Measurements from ENCODE around the gene FGF14.

FGF14 gene

GRCh38 chr13:101828119-101828518 is 573.7 kb downstream of the FGF14 start:
- no peak for DNase-seq (ENCODE audit: extremely low read depth in 1 of 2, low read depth in 1 of 2)

DNA sequence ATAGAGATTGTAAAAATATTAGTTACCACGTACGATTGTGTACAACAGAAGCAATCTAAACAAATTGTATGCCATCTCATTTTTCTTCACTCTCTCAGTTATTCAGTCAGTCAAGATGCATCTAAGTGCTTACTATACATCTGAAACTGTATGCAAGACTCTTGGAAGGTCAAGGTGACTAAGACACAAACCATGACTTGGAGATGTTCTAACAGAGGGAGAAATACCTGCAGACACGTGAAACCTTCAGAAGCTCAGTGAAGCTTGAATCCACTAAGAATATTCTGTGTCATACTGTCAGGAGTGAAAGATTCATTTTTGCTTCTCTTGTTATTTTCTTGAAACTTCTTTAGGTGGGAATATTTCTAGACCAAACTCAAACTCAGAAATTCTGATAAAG is 584.0 kb downstream of the FGF14 start:
- DNase-seq (ENCODE audit: extremely low read depth in 1 of 2, low read depth in 1 of 2) = no peak

- DNase-seq (ENCODE audit: extremely low read depth in 1 of 2, low read depth in 1 of 2) = no peak
These were observed 590.0 kb downstream of the FGF14 start for GRCh38 chr13:101811881-101812280.

DNA sequence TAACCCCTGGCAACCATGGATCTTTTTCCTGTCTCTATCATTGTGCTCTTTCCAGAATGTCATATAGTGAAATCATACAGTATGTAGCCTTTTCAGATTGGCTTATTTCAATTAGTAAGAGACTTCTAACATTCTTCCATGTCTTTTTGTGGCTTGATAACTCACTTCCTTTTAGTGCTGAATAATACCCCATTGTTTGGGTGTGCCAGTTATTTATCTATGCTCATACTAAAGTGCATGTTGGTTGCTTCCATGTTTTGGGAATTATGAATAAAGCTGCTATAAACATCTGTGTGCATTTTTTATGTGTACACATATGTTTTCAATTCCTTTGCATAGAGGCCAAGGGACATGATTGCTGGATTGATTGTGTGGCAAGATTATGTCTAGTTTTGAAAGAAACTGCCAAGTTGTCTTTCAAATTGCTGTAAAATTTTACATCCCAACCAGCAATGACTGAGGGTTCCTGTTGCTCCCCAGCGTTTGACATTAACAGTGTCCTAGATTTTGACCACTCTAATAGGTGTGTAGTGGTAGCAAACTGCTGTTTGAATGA is 590.5 kb downstream of the FGF14 start:
- no peak for DNase-seq (ENCODE audit: extremely low read depth in 1 of 2, low read depth in 1 of 2)

GRCh38 chr13:101799196-101799595 is 602.7 kb downstream of the FGF14 start:
- no peak for DNase-seq (ENCODE audit: extremely low read depth in 1 of 2, low read depth in 1 of 2)

- DNase-seq (ENCODE audit: extremely low read depth in 1 of 2, low read depth in 1 of 2) = no peak
These were observed 603.4 kb downstream of the FGF14 start for GRCh38 chr13:101798437-101798836.

DNA sequence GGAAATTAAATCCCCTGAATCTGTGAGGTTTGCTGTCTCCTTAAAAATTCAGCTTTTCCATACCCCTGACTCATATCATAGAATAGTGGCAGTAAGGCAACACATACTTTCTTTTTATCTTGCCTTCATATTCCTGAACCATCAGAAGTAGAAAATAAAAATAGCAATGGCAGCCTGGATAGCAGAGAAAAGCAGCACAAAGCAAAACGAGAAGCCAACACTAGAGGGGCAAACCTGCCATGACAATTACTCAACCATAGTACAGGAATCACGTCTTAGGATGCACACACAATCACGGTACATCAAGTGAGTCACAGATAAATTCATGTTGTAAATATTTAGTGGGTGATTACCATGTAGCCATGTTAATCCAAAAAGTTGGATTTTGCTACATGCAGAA is 606.4 kb downstream of the FGF14 start:
- DNase-seq (ENCODE audit: extremely low read depth in 1 of 2, low read depth in 1 of 2) = no peak

GRCh38 chr13:101795025-101795424 is 606.8 kb downstream of the FGF14 start:
- no peak for DNase-seq (ENCODE audit: extremely low read depth in 1 of 2, low read depth in 1 of 2)

- DNase-seq (ENCODE audit: extremely low read depth in 1 of 2, low read depth in 1 of 2) = no peak
These were observed 609.7 kb downstream of the FGF14 start for GRCh38 chr13:101792189-101792588.

GRCh38 chr13:101785858-101786257 is 616.0 kb downstream of the FGF14 start:
- no peak for DNase-seq (ENCODE audit: extremely low read depth in 1 of 2, low read depth in 1 of 2)

GRCh38 chr13:101784313-101784712 is 617.5 kb downstream of the FGF14 start:
- DNase-seq (ENCODE audit: extremely low read depth in 1 of 2, low read depth in 1 of 2) = no peak

DNA sequence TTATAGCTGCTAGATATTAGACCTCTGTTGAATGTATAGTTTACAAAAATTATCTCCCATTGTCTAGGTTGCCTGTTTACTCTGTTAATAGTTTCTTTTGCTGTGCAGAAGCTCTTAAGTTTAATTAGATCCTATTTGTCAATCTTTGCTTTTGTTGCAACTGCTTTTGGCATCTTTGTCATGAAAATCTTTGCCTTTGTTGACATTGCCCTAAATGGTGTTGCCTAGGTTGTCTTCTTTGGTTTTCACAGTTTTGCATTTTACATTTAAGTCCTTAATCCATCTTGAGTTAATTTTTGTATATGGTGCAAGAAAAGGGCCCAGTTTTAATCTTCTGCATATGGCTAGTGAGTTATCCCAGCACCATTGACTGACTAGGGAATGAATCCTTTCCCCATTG is 618.3 kb downstream of the FGF14 start:
- DNase-seq (ENCODE audit: extremely low read depth in 1 of 2, low read depth in 1 of 2) = no peak

- DNase-seq (ENCODE audit: extremely low read depth in 1 of 2, low read depth in 1 of 2) = no peak
These were observed 621.6 kb downstream of the FGF14 start for GRCh38 chr13:101780211-101780610.

DNA sequence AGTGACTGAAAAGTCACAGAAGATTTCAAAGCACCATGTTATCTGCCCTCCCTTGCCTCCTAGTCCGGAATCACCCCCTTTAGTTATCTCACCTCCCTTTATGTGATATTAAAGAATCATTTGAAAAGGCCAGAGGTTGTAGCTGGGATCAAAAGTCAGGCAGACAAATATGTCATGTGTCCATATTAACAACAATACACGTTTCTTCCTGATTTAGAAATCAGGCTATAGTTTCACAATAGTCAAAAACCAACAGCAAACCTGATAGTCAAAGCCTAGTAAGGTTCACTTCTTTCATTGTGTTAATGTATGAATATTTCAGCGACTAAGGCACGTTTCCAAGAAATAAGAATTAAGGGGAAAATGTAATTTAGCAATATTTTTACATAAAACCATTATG is 622.7 kb downstream of the FGF14 start:
- no peak for DNase-seq (ENCODE audit: extremely low read depth in 1 of 2, low read depth in 1 of 2)

DNA sequence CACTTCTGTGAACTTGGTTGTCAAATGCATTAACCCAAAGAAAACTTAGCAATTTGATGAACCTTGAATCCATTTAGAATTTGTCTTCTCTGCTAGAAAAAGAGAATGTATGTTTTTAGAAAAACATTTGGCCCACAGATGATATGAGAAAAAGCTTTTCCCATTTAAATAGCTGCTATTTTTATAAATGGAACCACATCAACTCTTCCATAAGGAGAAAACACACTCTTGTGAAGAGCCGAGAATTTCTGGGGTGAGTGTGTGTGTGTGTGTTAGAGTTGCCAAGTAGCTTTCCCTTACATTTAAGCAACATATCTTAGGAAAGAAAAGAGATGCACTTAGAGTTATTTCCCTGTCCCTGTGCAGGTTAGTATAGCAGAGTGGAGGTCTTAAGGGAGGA is 626.6 kb downstream of the FGF14 start:
- DNase-seq (ENCODE audit: extremely low read depth in 1 of 2, low read depth in 1 of 2) = no peak

DNA sequence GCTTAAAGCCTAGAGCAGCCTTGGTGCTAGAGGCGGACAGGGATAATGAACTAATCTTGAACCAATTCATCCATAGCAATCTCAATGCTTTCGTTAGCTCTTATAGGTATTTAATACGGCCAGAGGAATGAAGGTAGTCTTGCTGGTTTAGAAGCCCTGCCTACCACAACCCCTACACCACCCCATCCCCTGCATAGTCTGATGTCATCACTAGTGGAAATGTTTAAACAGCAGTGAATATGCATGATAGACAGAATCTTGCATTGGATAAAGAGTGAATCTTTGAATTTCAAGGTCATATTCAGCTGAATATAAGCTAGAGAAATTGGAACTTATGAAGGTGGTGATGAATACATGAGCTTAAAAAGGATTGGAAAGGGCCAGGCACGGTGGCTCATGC is 627.5 kb downstream of the FGF14 start:
- no peak for DNase-seq (ENCODE audit: extremely low read depth in 1 of 2, low read depth in 1 of 2)

DNA sequence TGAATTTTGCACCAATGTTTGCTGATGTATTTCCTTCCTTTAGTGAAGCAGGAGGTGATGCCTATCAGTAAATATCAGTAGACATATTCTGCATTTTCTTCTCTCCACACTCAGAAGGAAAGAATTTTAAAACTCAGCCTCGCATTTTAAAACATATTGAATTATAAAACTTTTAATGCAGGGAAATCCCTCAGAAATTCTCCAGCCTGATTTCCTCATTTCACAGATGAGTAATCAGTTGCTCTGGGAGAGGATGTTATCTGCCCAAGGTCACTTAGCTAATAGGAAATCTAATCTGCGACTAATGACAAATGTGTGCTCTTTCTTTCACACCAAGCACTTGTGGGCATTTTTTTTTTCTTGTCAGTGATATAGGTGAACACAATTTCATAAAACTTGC is 628.8 kb downstream of the FGF14 start:
- no peak for DNase-seq (ENCODE audit: extremely low read depth in 1 of 2, low read depth in 1 of 2)

GRCh38 chr13:101767131-101767530 is 634.7 kb downstream of the FGF14 start:
- DNase-seq (ENCODE audit: extremely low read depth in 1 of 2, low read depth in 1 of 2) = no peak

DNA sequence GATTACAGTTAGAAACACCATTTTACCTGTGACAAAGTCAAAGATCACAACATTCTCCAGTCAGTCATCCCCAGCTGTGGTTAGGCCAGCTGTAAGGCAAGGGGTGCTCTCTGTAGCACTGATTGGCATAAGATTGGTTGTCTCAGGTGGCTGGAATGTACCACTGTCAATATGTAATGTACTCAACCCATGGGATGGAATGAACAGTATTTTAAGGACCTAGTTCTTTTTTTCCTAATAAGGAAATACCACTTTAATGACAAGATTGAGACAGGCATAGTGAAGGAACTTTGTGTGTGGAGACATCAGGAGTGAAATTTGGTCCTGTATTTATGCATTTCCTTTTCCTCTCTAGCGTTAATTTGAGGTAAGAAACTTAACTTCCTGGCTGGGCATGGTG is 638.7 kb downstream of the FGF14 start:
- DNase-seq (ENCODE audit: extremely low read depth in 1 of 2, low read depth in 1 of 2) = no peak

- no peak for DNase-seq (ENCODE audit: extremely low read depth in 1 of 2, low read depth in 1 of 2)
These were observed 644.3 kb downstream of the FGF14 start for GRCh38 chr13:101757446-101758039.

DNA sequence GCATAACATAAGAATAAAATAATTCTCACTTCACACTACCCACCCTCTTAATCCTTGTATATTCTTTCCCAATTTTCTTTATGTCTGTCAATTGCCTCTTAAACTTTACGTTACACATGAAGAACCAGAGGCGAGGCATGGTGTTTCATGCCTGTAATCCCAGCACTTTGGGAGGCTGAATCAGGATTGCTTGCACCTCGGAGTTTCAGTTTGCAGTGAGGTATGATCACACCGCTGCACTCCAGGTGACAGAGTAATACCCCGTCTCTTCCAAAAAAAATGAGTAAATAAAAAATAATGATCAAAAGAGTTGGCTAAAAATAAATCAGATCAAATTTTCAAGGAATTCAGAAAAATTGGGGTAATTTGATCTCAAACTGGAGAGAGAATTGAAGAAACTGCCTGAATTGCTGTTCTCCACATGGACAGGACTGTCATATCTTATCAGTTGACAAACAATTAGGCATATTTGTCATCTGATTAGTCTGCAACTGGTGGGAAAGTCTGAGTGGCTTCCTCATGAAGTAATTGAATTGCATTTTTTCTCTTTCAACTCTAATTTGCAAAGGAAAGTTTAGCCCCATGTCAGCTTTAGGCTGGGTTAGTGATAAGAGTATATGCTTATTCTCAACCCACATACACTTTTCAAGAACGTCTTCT is 646.5 kb downstream of the FGF14 start:
- no peak for DNase-seq (ENCODE audit: extremely low read depth in 1 of 2, low read depth in 1 of 2)

GRCh38 chr13:101752432-101752831 is 649.4 kb downstream of the FGF14 start:
- no peak for DNase-seq (ENCODE audit: extremely low read depth in 1 of 2, low read depth in 1 of 2)

- no peak for DNase-seq (ENCODE audit: extremely low read depth in 1 of 2, low read depth in 1 of 2)
These were observed 650.4 kb downstream of the FGF14 start for GRCh38 chr13:101751488-101751887.

All from activated CD8-positive, alpha-beta memory T cell treated with anti-CD3 and anti-CD28 coated beads for 1 hour (primary cell).